ENCODE measurements around the gene CD36.

- TF ChIP-seq CTCF (IDR thresholded peaks at IDR 0.05; ENCODE audit: insufficient read depth, low read depth, low read length) = no peak
- TF ChIP-seq EZH2 (IDR thresholded peaks at IDR 0.05; ENCODE audit: insufficient read depth, low read length) = no peak
These were observed 27.9 kb downstream of the CD36 start for GRCh38 chr7:80666376-80666775.

Measured in astrocyte (in vitro differentiated cells and primary cell).